DMS 273 (cell line): ENCODE measurements around the gene OXGR1.

Experiments
- DNase-seq: peaks from one replicate; lab custom pipeline; 2025; ENCODE audit not compliant: unreplicated experiment; lab: John Stamatoyannopoulos, UW

Gene OXGR1

GRCh38 chr13:96963786-96964475 lies 30.3 kb downstream of the OXGR1 start:
- no peak for DNase-seq

GRCh38 chr13:96960379-96960778 lies 33.9 kb downstream of the OXGR1 start:
- no peak for DNase-seq

- DNase-seq = peak; percentile 76
Observed at GRCh38 chr13:96958286-96958891, 35.9 kb downstream of the OXGR1 start.

GRCh38 chr13:96952595-96952994 lies 41.7 kb downstream of the OXGR1 start:
- DNase-seq = no peak

- no peak for DNase-seq
Observed at GRCh38 chr13:96948127-96948526, 46.1 kb downstream of the OXGR1 start.

- no peak for DNase-seq
Observed at GRCh38 chr13:96947343-96947910, 46.8 kb downstream of the OXGR1 start.

- no peak for DNase-seq
Observed at GRCh38 chr13:96946709-96947311, 47.5 kb downstream of the OXGR1 start.

- DNase-seq = no peak
Observed at GRCh38 chr13:96940961-96941360, 53.3 kb downstream of the OXGR1 start.

GRCh38 chr13:96935901-96936300 lies 58.4 kb downstream of the OXGR1 start:
- no peak for DNase-seq
